Neural progenitor cell (in vitro differentiated cells): ENCODE measurements around the gene SERBP1. TPM values are rescaled to one million over a fixed set of nuclear protein-coding genes. Genes with fewer than 3 reads are reported as not detected.

ENCODE experiments used
- DNase-seq: peaks from one replicate; pipeline ENCODE4 v3.0.0-alpha.2; 2016; ENCODE audit warnings: low spot score
- H2AFZ ChIP-seq: fragments of 200-600 bp; sonication (generic); replicated peaks from 2 replicates; pipeline ENCODE4 v1.6.1; 2016; ENCODE audit warnings: antibody characterized with exemption
- H3F3A ChIP-seq: fragments of 200-600 bp; sonication (generic); 2 replicates; pipeline ENCODE4 v1.6.1; 2016; ENCODE audit warnings: antibody characterized with exemption, low read depth
- H3K27ac ChIP-seq: fragments of 200-600 bp; sonication (generic); 2 replicates; pipeline ENCODE4 v1.5.1; 2016; ENCODE audit warnings: mild to moderate bottlenecking
- H3K27me3 ChIP-seq: fragments of 200-600 bp; sonication (generic); 2 replicates; pipeline ENCODE4 v1.6.1; 2016; ENCODE audit warnings: mild to moderate bottlenecking, moderate library complexity
- H3K36me3 ChIP-seq: fragments of 200-600 bp; sonication (generic); 2 replicates; pipeline ENCODE4 v1.5.1; 2016
- H3K4me1 ChIP-seq: fragments of 200-600 bp; sonication (generic); 2 replicates; pipeline ENCODE4 v1.6.1; 2016; ENCODE audit warnings: mixed run types
- H3K4me2 ChIP-seq: fragments of 200-600 bp; sonication (generic); 2 replicates; pipeline ENCODE4 v1.6.1; 2016
- H3K4me3 ChIP-seq: fragments of 200-600 bp; sonication (generic); 2 replicates; pipeline ENCODE4 v1.5.1; 2016
- H3K79me2 ChIP-seq: fragments of 200-600 bp; sonication (generic); 2 replicates; pipeline ENCODE4 v1.6.1; 2016; ENCODE audit warnings: low read depth
- H3K9ac ChIP-seq: fragments of 200-600 bp; sonication (generic); 2 replicates; pipeline ENCODE4 v1.6.1; 2016
- H3K9me3 ChIP-seq: fragments of 200-600 bp; sonication (generic); 2 replicates; pipeline ENCODE4 v1.5.1; 2016; ENCODE audit warnings: low read depth
- H4K20me1 ChIP-seq: fragments of 200-600 bp; sonication (generic); 2 replicates; pipeline ENCODE4 v1.6.1; 2016; ENCODE audit warnings: low read depth
- H3K27ac Mint-ChIP-seq: 3 replicates; pipeline ENCODE4 v1.8.0; 2021; ENCODE audit warnings: mixed read lengths
- H3K27me3 Mint-ChIP-seq: 2 replicates; pipeline ENCODE4 v1.8.0; 2022; ENCODE audit warnings: low read depth, mild to moderate bottlenecking, inconsistent platforms, moderate library complexity, mixed read lengths; ENCODE audit not compliant: insufficient read depth
- H3K36me3 Mint-ChIP-seq: 3 replicates; pipeline ENCODE4 v1.8.0; 2021; ENCODE audit warnings: mixed read lengths
- H3K4me1 Mint-ChIP-seq: 3 replicates; pipeline ENCODE4 v1.8.0; 2021; ENCODE audit warnings: mixed read lengths
- H3K4me3 Mint-ChIP-seq: 3 replicates; pipeline ENCODE4 v1.8.0; 2021; ENCODE audit warnings: mild to moderate bottlenecking, moderate library complexity, mixed read lengths
- H3K9me3 Mint-ChIP-seq: 3 replicates; pipeline ENCODE4 v1.8.0; 2020; ENCODE audit warnings: mixed read lengths
- CTCF ChIP-seq: fragments of 200-600 bp; sonication (generic); IDR thresholded peaks from 2 replicates; pipeline ENCODE4 v1.5.1; 2017; ENCODE audit warnings: antibody characterized with exemption, mild to moderate bottlenecking
- EZH2 ChIP-seq: fragments of 200-600 bp; sonication (generic); IDR thresholded peaks from 2 replicates; pipeline ENCODE4 v1.6.1; 2017; ENCODE audit warnings: antibody characterized with exemption, mild to moderate bottlenecking, moderate library complexity
- EZH2phosphoT487 ChIP-seq: fragments of 200-600 bp; sonication (generic); IDR thresholded peaks from 2 replicates; pipeline ENCODE4 v1.6.1; 2017; ENCODE audit warnings: antibody characterized with exemption
- total RNA-seq: library from RNA; depleted of rRNA; stranded (reverse); fragments of >200 nt; gene quantifications from 2 replicates; pipeline ENCODE4 v1.2.3, GENCODE V29; 2015; ENCODE audit warnings: low replicate concordance

The SERBP1 gene
- total RNA-seq, 1 donor from 2014 or later = 534 TPM

DNA sequence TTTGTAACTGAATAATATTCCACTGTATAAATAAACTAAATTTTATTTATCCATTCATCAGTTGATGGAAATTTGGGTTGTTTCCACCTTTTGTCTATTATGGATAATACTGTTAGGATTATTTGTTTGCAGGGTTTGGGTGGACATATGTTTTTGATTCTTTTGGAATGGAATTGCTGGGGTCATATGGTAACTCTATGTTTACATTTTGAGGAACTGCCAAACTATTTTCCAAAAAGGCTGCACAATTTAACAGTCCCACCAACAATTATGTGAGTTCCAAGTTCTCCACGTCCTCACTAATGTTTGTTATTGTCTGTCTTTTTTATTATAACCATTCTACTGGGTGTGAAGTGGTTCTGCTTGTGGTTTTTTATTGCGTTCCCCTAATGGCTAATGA lies 4.3 kb upstream of the SERBP1 start:
- Mint-ChIP-seq H3K4me3 (no peak overlapping the region), H3K9me3 (no peaks in the 10 kb centered on the region), H3K27me3 (peaks cover 5% of the 10 kb centered on the region), H3K27ac (no peak overlapping the region), H3K4me1 (peaks cover 13% of the 10 kb centered on the region), H3K36me3 (peaks cover 2% of the 10 kb centered on the region)
- Histone ChIP-seq H3K9me3 (no peaks in the 10 kb centered on the region), H3K4me1 (peaks cover 9% of the 10 kb centered on the region), H3K4me3 (no peak overlapping the region), H2AFZ (no peak overlapping the region), H3F3A (peaks cover 11% of the 10 kb centered on the region), H3K4me2 (no peak overlapping the region), H3K27ac (no peak overlapping the region), H3K79me2 (peaks cover 8% of the 10 kb centered on the region), H4K20me1 (peaks cover 4% of the 10 kb centered on the region), H3K36me3 (no peaks in the 10 kb centered on the region), H3K9ac (no peak overlapping the region), H3K27me3 (peaks cover 12% of the 10 kb centered on the region)
- TF ChIP-seq EZH2 (no peak), CTCF (no peak), EZH2phosphoT487 (no peak)
- no peak for DNase-seq

DNA sequence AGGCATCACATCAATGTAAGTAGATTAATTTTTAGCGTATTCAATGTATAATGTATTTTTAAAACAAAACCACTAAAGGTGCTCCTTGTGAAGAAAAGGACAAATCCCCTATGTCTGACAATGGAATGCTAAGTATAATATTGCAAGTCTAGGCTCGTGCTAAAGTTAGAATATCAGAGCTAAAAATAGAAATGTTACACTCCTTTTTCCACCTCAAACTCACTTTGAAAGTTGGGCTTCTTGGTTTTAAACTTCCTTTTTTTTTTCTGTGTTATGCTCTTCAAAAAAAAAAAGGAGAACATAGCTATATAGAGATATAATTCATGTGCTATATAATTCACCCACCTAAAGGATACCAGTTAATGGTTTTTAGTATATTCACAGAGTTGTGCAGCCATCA lies 3.6 kb upstream of the SERBP1 start:
- no peak for DNase-seq
- Histone ChIP-seq H3K27me3 (peaks cover 12% of the 10 kb centered on the region), H3K79me2 (peaks cover 14% of the 10 kb centered on the region), H3K4me1 (peaks cover 9% of the 10 kb centered on the region), H3K27ac (no peak overlapping the region), H4K20me1 (peaks cover 11% of the 10 kb centered on the region), H2AFZ (no peak overlapping the region), H3K9me3 (no peaks in the 10 kb centered on the region), H3K9ac (no peak overlapping the region), H3K4me2 (no peak overlapping the region), H3K36me3 (no peaks in the 10 kb centered on the region), H3K4me3 (no peak overlapping the region), H3F3A (peaks cover 11% of the 10 kb centered on the region)
- Mint-ChIP-seq H3K27ac (no peak overlapping the region), H3K27me3 (peaks cover 5% of the 10 kb centered on the region), H3K4me3 (no peak overlapping the region), H3K4me1 (peaks cover 15% of the 10 kb centered on the region), H3K36me3 (peaks cover 6% of the 10 kb centered on the region), H3K9me3 (no peaks in the 10 kb centered on the region)
- TF ChIP-seq EZH2 = no peak
- no peak for TF ChIP-seq CTCF
- TF ChIP-seq EZH2phosphoT487 = no peak

- peaks cover 22% of the 10 kb centered on the region for H4K20me1 ChIP-seq
- Mint-ChIP-seq H3K27me3 (peaks cover 5% of the 10 kb centered on the region), H3K4me3 (no peak overlapping the region), H3K27ac (no peak overlapping the region), H3K36me3 (peaks cover 12% of the 10 kb centered on the region), H3K9me3 (no peaks in the 10 kb centered on the region), H3K4me1 (peaks cover 21% of the 10 kb centered on the region)
- no peak overlapping the region for H2AFZ ChIP-seq
- no peak for DNase-seq
- H3K4me2 ChIP-seq = no peak overlapping the region
- peaks cover 4% of the 10 kb centered on the region for H3K36me3 ChIP-seq
- peaks cover 25% of the 10 kb centered on the region for H3K79me2 ChIP-seq
- H3K4me1 ChIP-seq = peaks cover 9% of the 10 kb centered on the region
- H3K27ac ChIP-seq = no peak overlapping the region
- no peak overlapping the region for H3K4me3 ChIP-seq
- TF ChIP-seq EZH2phosphoT487 (no peak), CTCF (no peak), EZH2 (no peak)
- peaks cover 12% of the 10 kb centered on the region for H3K27me3 ChIP-seq
- peaks cover 11% of the 10 kb centered on the region for H3F3A ChIP-seq
- H3K9ac ChIP-seq = no peak overlapping the region
- H3K9me3 ChIP-seq = no peaks in the 10 kb centered on the region
These were observed 2.5 kb upstream of the SERBP1 start for GRCh38 chr1:67432745-67433144.
